ENCODE results near the gene ACAD9.

DNA sequence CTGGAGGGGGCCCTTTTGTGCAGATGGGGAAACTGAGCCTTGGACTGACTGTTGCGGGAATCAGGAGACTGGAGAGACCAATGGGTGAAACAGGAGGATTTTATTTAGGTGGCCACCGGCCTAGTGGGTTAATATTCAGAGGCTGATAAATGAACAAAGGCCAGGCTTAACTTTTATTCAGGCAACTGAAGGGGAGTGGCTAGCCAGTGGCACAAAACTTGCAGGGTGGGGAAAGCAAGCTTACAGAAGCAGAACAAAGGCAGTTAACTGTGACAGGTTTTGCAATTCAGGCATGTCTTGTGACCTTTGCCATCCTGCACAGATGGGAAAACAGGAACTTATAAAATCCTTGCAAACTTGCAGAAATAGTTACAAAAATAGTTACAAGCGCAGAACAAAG is 24.9 kb upstream of the ACAD9 start:
- TF ChIP-seq, protein P1, sequence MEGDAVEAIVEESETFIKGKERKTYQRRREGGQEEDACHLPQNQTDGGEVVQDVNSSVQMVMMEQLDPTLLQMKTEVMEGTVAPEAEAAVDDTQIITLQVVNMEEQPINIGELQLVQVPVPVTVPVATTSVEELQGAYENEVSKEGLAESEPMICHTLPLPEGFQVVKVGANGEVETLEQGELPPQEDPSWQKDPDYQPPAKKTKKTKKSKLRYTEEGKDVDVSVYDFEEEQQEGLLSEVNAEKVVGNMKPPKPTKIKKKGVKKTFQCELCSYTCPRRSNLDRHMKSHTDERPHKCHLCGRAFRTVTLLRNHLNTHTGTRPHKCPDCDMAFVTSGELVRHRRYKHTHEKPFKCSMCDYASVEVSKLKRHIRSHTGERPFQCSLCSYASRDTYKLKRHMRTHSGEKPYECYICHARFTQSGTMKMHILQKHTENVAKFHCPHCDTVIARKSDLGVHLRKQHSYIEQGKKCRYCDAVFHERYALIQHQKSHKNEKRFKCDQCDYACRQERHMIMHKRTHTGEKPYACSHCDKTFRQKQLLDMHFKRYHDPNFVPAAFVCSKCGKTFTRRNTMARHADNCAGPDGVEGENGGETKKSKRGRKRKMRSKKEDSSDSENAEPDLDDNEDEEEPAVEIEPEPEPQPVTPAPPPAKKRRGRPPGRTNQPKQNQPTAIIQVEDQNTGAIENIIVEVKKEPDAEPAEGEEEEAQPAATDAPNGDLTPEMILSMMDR (IDR thresholded peaks at IDR 0.05): no peak
- no peak for TF ChIP-seq POLR2A (IDR thresholded peaks at IDR 0.05)
